Ishikawa (cell line): ENCODE results near the gene HOXA4.

Source experiments
- CEBPB ChIP-seq: IDR thresholded peaks from 2 replicates; pipeline ENCODE4 v1.6.1; 2012
- EP300 ChIP-seq: IDR thresholded peaks from 2 replicates; pipeline ENCODE4 v1.6.1; 2012; ENCODE audit warnings: borderline replicate concordance
- MAX ChIP-seq: IDR thresholded peaks from 2 replicates; pipeline ENCODE4 v1.6.1; 2012
- NFIC ChIP-seq: IDR thresholded peaks from 2 replicates; pipeline ENCODE4 v1.6.1; 2012
- REST ChIP-seq: IDR thresholded peaks from 2 replicates; pipeline ENCODE4 v1.6.1; 2012; ENCODE audit warnings: low read depth, mild to moderate bottlenecking
- TAF1 ChIP-seq: IDR thresholded peaks from 2 replicates; pipeline ENCODE4 v1.6.1; 2012; ENCODE audit warnings: low read depth, mild to moderate bottlenecking
- TCF12 ChIP-seq: IDR thresholded peaks from 2 replicates; pipeline ENCODE4 v1.6.1; 2012; ENCODE audit warnings: low read depth
- USF1 ChIP-seq: IDR thresholded peaks from 2 replicates; pipeline ENCODE4 v1.6.1; 2012
- YY1 ChIP-seq: IDR thresholded peaks from 2 replicates; pipeline ENCODE4 v1.6.1; 2012; ENCODE audit warnings: low read depth

GRCh38 chr7:27091941-27092818 is 38.4 kb downstream of the HOXA4 start:
- TF ChIP-seq EP300: no peak
- no peak for TF ChIP-seq REST
- no peak for TF ChIP-seq USF1
- no peak for TF ChIP-seq MAX
- no peak for TF ChIP-seq CEBPB
- no peak for TF ChIP-seq YY1
- no peak for TF ChIP-seq NFIC
- TF ChIP-seq TAF1: no peak
- TF ChIP-seq TCF12: no peak
